HTR-8/SVneo (cell line): Measurements from ENCODE around the gene PAQR6.
A peak's percentile ranks its signal among the peaks of the same experiment; 100 is the strongest.

Source experiments
- DNase-seq: peaks from one replicate; pipeline ENCODE4 v3.0.0; 2011; ENCODE audit warnings: low spot score, mixed read lengths; ENCODE audit not compliant: insufficient read length
- FAIRE-seq: peaks from 2 replicates; lab custom pipeline; 2011; peaks lifted over from hg19 to GRCh38; lab: Jason Lieb, UNC

Gene PAQR6

DNA sequence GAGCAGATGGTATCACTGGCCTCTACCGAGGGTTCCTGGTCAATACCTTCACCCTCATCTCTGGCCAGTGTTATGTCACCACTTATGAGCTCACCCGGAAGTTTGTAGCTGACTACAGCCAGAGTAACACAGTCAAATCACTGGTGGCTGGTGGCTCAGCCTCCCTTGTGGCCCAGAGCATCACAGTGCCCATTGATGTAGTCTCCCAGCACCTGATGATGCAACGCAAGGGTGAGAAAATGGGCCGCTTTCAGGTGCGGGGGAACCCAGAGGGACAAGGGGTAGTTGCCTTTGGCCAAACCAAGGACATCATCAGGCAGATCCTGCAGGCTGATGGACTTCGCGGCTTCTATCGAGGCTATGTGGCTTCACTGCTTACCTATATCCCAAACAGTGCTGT is 47.8 kb downstream of the PAQR6 start:
- DNase-seq (no peak), FAIRE-seq (no peak)

DNA sequence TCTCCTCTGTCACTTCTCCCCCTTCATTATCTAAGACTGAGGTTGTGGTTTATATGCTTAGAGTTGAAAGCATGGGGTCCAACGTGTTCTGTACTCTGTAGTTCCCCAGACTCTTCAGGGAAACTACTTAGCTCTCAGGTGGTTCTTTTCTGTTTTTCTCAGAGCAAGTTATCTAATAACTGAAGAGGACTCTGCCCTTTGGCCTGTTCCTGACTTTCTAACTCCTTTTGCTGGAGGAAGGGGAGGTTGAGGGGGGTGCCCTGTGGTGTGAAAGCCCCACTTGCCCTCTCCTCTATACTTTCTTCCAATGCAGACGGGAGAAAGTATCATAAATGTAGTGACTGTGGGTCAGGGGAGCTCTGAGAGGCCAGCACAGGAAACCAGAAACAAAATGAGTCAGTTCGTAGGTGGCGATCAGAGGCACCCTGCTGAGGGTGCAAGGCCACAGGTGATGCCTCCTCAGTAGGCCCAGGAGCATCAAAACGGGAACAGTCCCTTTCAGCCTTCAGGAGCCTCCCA is 49.0 kb downstream of the PAQR6 start:
- no peak for DNase-seq
- FAIRE-seq: no peak

DNA sequence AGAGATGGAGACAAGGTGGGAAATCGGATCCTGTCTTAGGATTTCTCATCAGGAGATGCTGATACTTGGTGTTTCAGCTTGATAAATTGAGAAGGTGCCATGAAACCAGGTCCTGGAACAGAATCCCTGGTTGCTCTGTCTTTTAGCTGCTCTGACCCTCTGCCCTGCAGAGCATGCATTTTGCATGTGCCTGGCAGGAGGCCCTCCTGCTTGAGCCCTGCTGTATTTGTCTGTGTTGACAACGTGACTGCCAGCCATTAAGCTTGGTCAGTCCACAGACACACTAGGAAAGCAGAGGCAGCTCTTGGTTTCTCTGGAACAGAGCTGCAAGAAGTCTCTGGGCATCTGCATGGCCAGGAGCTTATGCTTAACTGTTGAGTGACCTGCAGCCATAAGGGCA is 51.4 kb downstream of the PAQR6 start:
- FAIRE-seq (no peak), DNase-seq (no peak)

DNA sequence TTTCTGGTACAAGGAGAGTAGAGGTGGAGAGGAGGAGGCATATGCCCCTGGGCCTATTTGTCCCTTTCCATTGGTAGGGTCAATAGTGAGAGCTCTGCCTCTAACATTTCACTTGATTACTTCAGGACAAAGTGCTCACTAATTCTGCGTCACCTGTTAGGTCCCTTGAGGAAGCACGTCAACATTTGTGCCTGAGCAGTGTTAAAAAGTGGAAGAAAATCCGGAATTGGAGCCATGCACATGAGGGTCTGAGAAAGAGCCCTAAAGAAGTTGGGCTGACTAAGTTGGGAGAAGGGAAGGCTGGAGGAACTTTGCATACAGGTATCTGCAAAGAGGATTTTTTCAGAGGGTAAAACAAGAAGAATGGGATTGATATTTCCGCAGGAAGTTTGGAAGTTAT is 52.0 kb downstream of the PAQR6 start:
- no peak for DNase-seq
- FAIRE-seq: no peak

- DNase-seq (no peak), FAIRE-seq (no peak)
Measured at GRCh38 chr1:156194300-156194652, 53.6 kb downstream of the PAQR6 start.

- DNase-seq (peak; percentile 95), FAIRE-seq (peak; percentile 33)
Measured at GRCh38 chr1:156193488-156194299, 54.2 kb downstream of the PAQR6 start, which contains the start of gene SLC25A44. Gene SLC25A44 (plus strand): TSS chr1:156194104. CDS start chr1:156199848, 5,744 bp downstream.
